CD4-positive, alpha-beta T cell treated with Interleukin-15 for 4 hours (primary cell): ENCODE measurements around the gene WIPI1.
A peak's percentile ranks its signal among the peaks of the same experiment; 100 is the strongest.
"Not testable (repeated sequence)": the region's sequence is repeated elsewhere in the genome, so short reads cannot be mapped to it uniquely, and the experiment has no call there.

Experiments
- DNase-seq: peaks from one replicate; pipeline ENCODE4 v3.0.0-alpha.2; 2020; ENCODE audit warnings: low spot score

WIPI1 gene

GRCh38 chr17:68413597-68414560, 43.4 kb downstream of the WIPI1 start:
- peak; percentile 61 for DNase-seq

- DNase-seq: not testable (repeated sequence)
Observed at GRCh38 chr17:68407656-68408055, 49.6 kb downstream of the WIPI1 start.

GRCh38 chr17:68403837-68404236, 53.5 kb downstream of the WIPI1 start:
- not testable (repeated sequence) for DNase-seq

- no peak for DNase-seq
Observed at GRCh38 chr17:68403122-68403521, 54.2 kb downstream of the WIPI1 start.

GRCh38 chr17:68401288-68401687, 56.0 kb downstream of the WIPI1 start:
- no peak for DNase-seq

GRCh38 chr17:68400404-68400735, 56.9 kb downstream of the WIPI1 start:
- DNase-seq: no peak

- DNase-seq: no peak
Observed at GRCh38 chr17:68399638-68400403, 57.5 kb downstream of the WIPI1 start.

GRCh38 chr17:68398691-68399637, 58.3 kb downstream of the WIPI1 start:
- peak; percentile 35 for DNase-seq

- no peak for DNase-seq
Observed at GRCh38 chr17:68397108-68397536, 60.2 kb downstream of the WIPI1 start.

- DNase-seq: no peak
Observed at GRCh38 chr17:68396226-68397107, 60.8 kb downstream of the WIPI1 start.

GRCh38 chr17:68394608-68395331, 62.5 kb downstream of the WIPI1 start:
- no peak for DNase-seq

GRCh38 chr17:68391561-68392268, 65.6 kb downstream of the WIPI1 start:
- no peak for DNase-seq

GRCh38 chr17:68390888-68391545, 66.3 kb downstream of the WIPI1 start:
- no peak for DNase-seq

GRCh38 chr17:68389041-68389440, 68.3 kb downstream of the WIPI1 start:
- DNase-seq: no peak

GRCh38 chr17:68387435-68388218, 69.7 kb downstream of the WIPI1 start:
- DNase-seq: no peak

GRCh38 chr17:68385490-68386215, 71.6 kb downstream of the WIPI1 start:
- no peak for DNase-seq

GRCh38 chr17:68384941-68385340, 72.4 kb downstream of the WIPI1 start:
- no peak for DNase-seq
